Thyroid gland (tissue), 4 donors: Measurements from ENCODE around the gene CCDC7.

Experiments used
- CTCF ChIP-seq, 6 experiments: fragments of 200-600 bp in 3 of 6; fragments of 450-650 bp in 3 of 6; sonication (generic) in 3 of 6; IDR thresholded peaks; one replicate each; pipeline ENCODE4 v1.5.1; 2016 to 2019; ENCODE audit warnings: antibody characterized with exemption in 6 of 6, mild to moderate bottlenecking in 2 of 6, inconsistent platforms in 1 of 6, moderate library complexity in 1 of 6
- POLR2A ChIP-seq, 2 donors: fragments of 450-650 bp; IDR thresholded peaks; one replicate each; pipeline ENCODE4 v1.6.1; 2017; ENCODE audit warnings: antibody characterized with exemption in 2 of 2, mild to moderate bottlenecking in 2 of 2, moderate library complexity in 1 of 2

GRCh38 chr10:32923849-32924248, 477.9 kb downstream of the CCDC7 start:
- TF ChIP-seq CTCF (IDR thresholded peaks at IDR 0.05) (no peak), POLR2A (IDR thresholded peaks at IDR 0.05) (no peak)
